Chondrocyte (in vitro differentiated cells): ENCODE data around the gene ELMO1. TPM values are rescaled to one million over a fixed set of nuclear protein-coding genes. Genes with fewer than 3 reads are reported as not detected.

Experiments used
- DNase-seq: peaks from one replicate; pipeline ENCODE4 v3.0.0; 2021; ENCODE audit warnings: mixed read lengths, low spot score
- H3K27ac Mint-ChIP-seq: one replicate; pipeline ENCODE4 v1.8.0; 2021; ENCODE audit warnings: mild to moderate bottlenecking, moderate library complexity, mixed read lengths; ENCODE audit not compliant: unreplicated experiment
- H3K27me3 Mint-ChIP-seq: 2 replicates; pipeline ENCODE4 v1.8.0; 2021; ENCODE audit warnings: low read depth, mixed read lengths
- H3K36me3 Mint-ChIP-seq: 2 replicates; pipeline ENCODE4 v1.8.0; 2021; ENCODE audit warnings: low read depth, mixed read lengths
- H3K4me1 Mint-ChIP-seq: 2 replicates; pipeline ENCODE4 v1.8.0; 2021; ENCODE audit warnings: low read depth, mild to moderate bottlenecking, mixed read lengths
- H3K4me3 Mint-ChIP-seq: one replicate; pipeline ENCODE4 v1.8.0; 2021; ENCODE audit warnings: mild to moderate bottlenecking, moderate library complexity, mixed read lengths; ENCODE audit not compliant: unreplicated experiment
- H3K9me3 Mint-ChIP-seq: 2 replicates; pipeline ENCODE4 v1.8.0; 2021; ENCODE audit warnings: low read depth, mixed read lengths
- total RNA-seq: library from RNA; stranded (reverse); gene quantifications from 3 replicates; pipeline ENCODE4 v1.2.1, GENCODE V29; 2021
- TF ChIP-seq, protein P1 (sequence below): fragments of 200-600 bp; sonication (generic); IDR thresholded peaks from 2 replicates; pipeline ENCODE4 v1.5.0; 2021; ENCODE audit warnings: antibody characterized with exemption, mild to moderate bottlenecking, moderate library complexity

The ELMO1 gene
- total RNA-seq, 1 donor from 2014 or later, result 0.42 TPM

DNA sequence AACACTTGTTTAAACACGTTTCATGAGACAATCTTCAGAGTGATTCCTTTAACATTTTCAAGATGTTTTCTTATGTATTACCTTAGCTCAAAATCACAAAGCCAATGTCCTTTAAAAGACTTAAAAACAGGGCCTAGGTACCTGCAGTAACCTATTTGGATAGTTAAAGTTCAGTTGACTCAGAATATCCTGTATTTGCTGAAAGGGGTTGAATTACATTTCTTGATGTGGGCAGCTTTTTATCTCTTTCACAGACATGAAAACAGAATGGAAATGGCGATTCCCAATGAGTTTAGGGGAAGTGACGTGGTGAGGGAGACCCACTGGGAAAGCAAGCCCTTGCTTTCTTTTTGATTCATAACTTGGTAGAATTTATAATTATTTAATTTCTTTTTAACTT, 400.0 kb downstream of the ELMO1 start:
- DNase-seq, result no peak
- Mint-ChIP-seq H3K27ac (no peak overlapping the region), H3K4me1 (no peaks in the 10 kb centered on the region), H3K4me3 (no peak overlapping the region), H3K36me3 (no peaks in the 10 kb centered on the region), H3K27me3 (peaks cover 2% of the 10 kb centered on the region), H3K9me3 (no peaks in the 10 kb centered on the region)
- TF ChIP-seq, protein P1, sequence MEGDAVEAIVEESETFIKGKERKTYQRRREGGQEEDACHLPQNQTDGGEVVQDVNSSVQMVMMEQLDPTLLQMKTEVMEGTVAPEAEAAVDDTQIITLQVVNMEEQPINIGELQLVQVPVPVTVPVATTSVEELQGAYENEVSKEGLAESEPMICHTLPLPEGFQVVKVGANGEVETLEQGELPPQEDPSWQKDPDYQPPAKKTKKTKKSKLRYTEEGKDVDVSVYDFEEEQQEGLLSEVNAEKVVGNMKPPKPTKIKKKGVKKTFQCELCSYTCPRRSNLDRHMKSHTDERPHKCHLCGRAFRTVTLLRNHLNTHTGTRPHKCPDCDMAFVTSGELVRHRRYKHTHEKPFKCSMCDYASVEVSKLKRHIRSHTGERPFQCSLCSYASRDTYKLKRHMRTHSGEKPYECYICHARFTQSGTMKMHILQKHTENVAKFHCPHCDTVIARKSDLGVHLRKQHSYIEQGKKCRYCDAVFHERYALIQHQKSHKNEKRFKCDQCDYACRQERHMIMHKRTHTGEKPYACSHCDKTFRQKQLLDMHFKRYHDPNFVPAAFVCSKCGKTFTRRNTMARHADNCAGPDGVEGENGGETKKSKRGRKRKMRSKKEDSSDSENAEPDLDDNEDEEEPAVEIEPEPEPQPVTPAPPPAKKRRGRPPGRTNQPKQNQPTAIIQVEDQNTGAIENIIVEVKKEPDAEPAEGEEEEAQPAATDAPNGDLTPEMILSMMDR, result no peak

DNA sequence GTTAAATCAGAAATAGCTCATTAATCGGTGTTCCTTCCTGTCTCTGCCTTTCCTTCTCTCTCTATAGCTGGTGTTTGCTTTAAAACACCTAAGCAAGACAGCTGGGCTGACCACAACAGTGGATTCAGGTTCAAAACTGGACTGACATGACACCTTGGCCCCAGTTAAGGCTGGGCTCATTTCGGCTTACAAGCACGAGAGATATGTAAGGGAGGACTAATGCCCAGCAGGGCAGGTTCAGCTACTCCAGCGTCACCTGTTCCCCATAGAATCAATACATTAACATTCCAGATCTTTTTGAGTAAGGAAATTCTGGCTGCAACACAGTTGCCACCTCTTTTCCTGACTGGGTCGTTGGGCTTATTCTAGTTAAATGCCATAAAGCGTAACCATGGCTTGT, 401.4 kb downstream of the ELMO1 start:
- Mint-ChIP-seq H3K27me3 (peaks cover 2% of the 10 kb centered on the region), H3K36me3 (no peaks in the 10 kb centered on the region), H3K4me1 (no peaks in the 10 kb centered on the region), H3K27ac (no peak overlapping the region), H3K9me3 (no peaks in the 10 kb centered on the region), H3K4me3 (no peak overlapping the region)
- no peak for DNase-seq
- TF ChIP-seq, protein P1, result no peak

DNA sequence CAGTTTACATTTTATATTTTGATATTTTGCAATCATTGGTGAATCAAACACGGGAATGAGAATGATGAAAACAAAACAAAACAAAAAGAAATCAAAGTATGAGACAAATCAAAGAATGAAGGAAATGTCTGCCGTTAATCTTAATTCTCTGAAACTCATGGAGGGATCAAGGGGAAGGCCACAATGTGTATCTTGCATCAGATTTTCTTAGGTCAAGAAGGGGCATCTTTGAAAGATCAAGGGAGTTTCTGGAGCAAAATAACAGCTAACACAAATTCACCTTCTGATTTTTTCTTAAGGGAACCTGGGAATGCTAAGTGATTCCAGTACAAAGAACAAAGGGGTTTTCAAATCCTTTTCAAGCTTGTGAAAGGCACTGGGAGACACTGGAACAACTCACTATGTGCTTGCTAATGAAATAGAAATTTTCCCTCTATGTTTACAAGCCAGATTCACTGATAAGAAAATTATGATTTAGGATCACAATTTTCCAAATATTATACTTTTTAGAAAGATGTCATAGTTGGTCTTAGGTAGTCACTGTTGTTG, 402.1 kb downstream of the ELMO1 start:
- Mint-ChIP-seq H3K4me3 (no peak overlapping the region), H3K27me3 (peaks cover 2% of the 10 kb centered on the region), H3K9me3 (no peaks in the 10 kb centered on the region), H3K27ac (no peak overlapping the region), H3K4me1 (no peaks in the 10 kb centered on the region), H3K36me3 (no peaks in the 10 kb centered on the region)
- TF ChIP-seq, protein P1, result no peak
- no peak for DNase-seq

DNA sequence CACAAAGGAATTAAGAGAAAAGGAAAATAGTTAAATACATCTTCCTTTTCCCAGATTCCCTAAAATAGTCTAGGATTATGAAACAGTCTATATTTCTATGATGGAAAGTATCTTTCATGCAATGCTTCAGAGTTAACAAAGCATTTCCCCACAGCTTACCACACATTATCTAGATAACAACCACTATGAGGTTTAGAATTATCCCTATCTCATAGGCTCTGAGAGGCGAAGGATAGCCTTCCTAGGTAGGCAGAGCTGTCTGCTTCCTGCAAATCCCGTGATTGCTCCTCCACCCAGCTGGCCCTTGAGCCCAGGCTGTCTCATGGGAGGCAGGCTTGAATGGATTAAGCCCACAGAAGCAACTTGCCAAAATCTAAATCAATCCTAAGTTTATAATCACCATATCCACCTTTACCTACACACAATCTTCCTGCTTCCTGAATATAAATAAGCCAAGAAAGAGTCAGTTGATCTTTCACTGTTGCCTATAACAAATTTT, 402.9 kb downstream of the ELMO1 start:
- H3K36me3 Mint-ChIP-seq, result no peaks in the 10 kb centered on the region
- H3K27me3 Mint-ChIP-seq, result peaks cover 2% of the 10 kb centered on the region
- H3K4me3 Mint-ChIP-seq, result no peak overlapping the region
- DNase-seq, result no peak
- H3K4me1 Mint-ChIP-seq, result no peaks in the 10 kb centered on the region
- TF ChIP-seq, protein P1, result no peak
- no peaks in the 10 kb centered on the region for H3K9me3 Mint-ChIP-seq
- H3K27ac Mint-ChIP-seq, result no peak overlapping the region

DNA sequence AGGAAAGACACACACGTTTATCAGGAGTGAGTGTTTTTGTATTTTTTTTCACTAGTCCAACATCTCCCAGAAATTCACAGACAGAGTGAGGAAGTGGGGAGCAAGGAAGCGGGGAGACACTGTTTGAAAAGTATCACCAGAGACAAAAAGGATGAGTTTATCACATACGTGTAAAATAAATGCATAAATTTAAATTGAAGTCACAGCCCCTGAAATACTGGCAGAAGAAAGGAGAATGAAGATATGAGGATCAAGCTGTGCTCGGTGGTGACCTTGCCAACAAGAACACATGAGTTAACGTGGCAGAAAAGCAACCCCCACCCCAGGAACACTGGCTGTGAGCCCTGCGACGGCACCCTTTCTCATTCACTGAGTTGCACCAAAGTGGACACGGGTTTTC, 407.2 kb downstream of the ELMO1 start:
- no peak for DNase-seq
- TF ChIP-seq, protein P1, result no peak
- H3K4me1 Mint-ChIP-seq, result no peaks in the 10 kb centered on the region
- H3K9me3 Mint-ChIP-seq, result peaks cover 6% of the 10 kb centered on the region
- H3K4me3 Mint-ChIP-seq, result no peak overlapping the region
- no peaks in the 10 kb centered on the region for H3K27me3 Mint-ChIP-seq
- no peaks in the 10 kb centered on the region for H3K36me3 Mint-ChIP-seq
- no peak overlapping the region for H3K27ac Mint-ChIP-seq
